CD14-positive monocyte (primary cell): ENCODE data around the gene NPTX1. TPM values are rescaled to one million over a fixed set of nuclear protein-coding genes. Genes with fewer than 3 reads are reported as not detected.
A peak's percentile ranks its signal among the peaks of the same experiment; 100 is the strongest.

Experiments
- DNase-seq, 3 donors: peaks; one replicate each; pipeline ENCODE4 v3.0.0-alpha.2; 2011 to 2022
- H2AFZ ChIP-seq: 2 replicates; pipeline ENCODE4 v1.6.0; 2012; ENCODE audit warnings: mild to moderate bottlenecking, low read depth, low read length, inconsistent platforms; ENCODE audit not compliant: insufficient read depth, poor library complexity, severe bottlenecking
- H3K27ac ChIP-seq, 2 donors: 1 replicate in 1 of 2; 2 replicates in 1 of 2; pipeline ENCODE4 v1.5.1; 2012 to 2013; ENCODE audit warnings: low read length in 2 of 2, control low read depth in 1 of 2, inconsistent platforms in 1 of 2, low read depth in 1 of 2, mild to moderate bottlenecking in 1 of 2
- H3K27me3 ChIP-seq, 2 donors: one replicate each; pipeline versions ENCODE4 v1.6.0 to v1.6.1; 2011 to 2013; ENCODE audit warnings: low read length in 2 of 2; ENCODE audit not compliant: control insufficient read depth in 2 of 2, insufficient read depth in 2 of 2
- H3K36me3 ChIP-seq, 2 donors: replicated peaks in 1 of 2; 1 replicate in 1 of 2; 2 replicates in 1 of 2; pipeline versions ENCODE4 v1.5.1 to v1.6.1; 2012 to 2013; ENCODE audit warnings: low read length in 2 of 2, control low read depth in 1 of 2, inconsistent platforms in 1 of 2, mild to moderate bottlenecking in 1 of 2; ENCODE audit not compliant: insufficient read depth in 2 of 2, control insufficient read depth in 1 of 2
- H3K4me1 ChIP-seq, 2 donors: 1 replicate in 1 of 2; 2 replicates in 1 of 2; pipeline versions ENCODE4 v1.5.1 to v1.6.1; 2012 to 2013; ENCODE audit warnings: low read length in 2 of 2, control low read depth in 1 of 2, inconsistent platforms in 1 of 2, mild to moderate bottlenecking in 1 of 2, moderate library complexity in 1 of 2; ENCODE audit not compliant: insufficient read depth in 2 of 2, control insufficient read depth in 1 of 2
- H3K4me2 ChIP-seq: replicated peaks from 2 replicates; pipeline ENCODE3; 2012; ENCODE audit warnings: low read length, moderate library complexity, mild to moderate bottlenecking; ENCODE audit not compliant: poor library complexity, severe bottlenecking; ENCODE audit errors: extremely low read depth
- H3K4me3 ChIP-seq, 3 experiments: fragments of 200-600 bp in 1 of 3; sonication (generic) in 1 of 3; replicated peaks in 1 of 3; 1 replicate in 2 of 3; 2 replicates in 1 of 3; pipeline ENCODE4 v1.5.1; 2011 to 2013; ENCODE audit warnings: low read length in 3 of 3, mild to moderate bottlenecking in 3 of 3, control low read depth in 2 of 3, low read depth in 2 of 3, inconsistent platforms in 1 of 3, moderate library complexity in 1 of 3
- H3K79me2 ChIP-seq: 2 replicates; pipeline ENCODE4 v1.6.0; 2012; ENCODE audit warnings: mild to moderate bottlenecking, control low read depth, inconsistent platforms, low read length, moderate library complexity; ENCODE audit not compliant: insufficient read depth
- H3K9ac ChIP-seq: 2 replicates; pipeline ENCODE4 v1.6.0; 2017; ENCODE audit warnings: low read length, mild to moderate bottlenecking; ENCODE audit not compliant: insufficient read depth, poor library complexity, severe bottlenecking
- H3K9me3 ChIP-seq, 2 donors: replicated peaks in 1 of 2; 1 replicate in 1 of 2; 2 replicates in 1 of 2; pipeline versions ENCODE4 v1.5.1 to v1.6.1; 2012 to 2013; ENCODE audit warnings: low read length in 2 of 2, control low read depth in 1 of 2; ENCODE audit not compliant: control insufficient read depth in 1 of 2, insufficient read depth in 1 of 2
- H4K20me1 ChIP-seq: 2 replicates; pipeline ENCODE4 v1.6.0; 2012; ENCODE audit warnings: mild to moderate bottlenecking, low read length, control low read depth, moderate library complexity; ENCODE audit not compliant: insufficient read depth
- H3K27ac Mint-ChIP-seq, 7 donors: one replicate each; pipeline ENCODE4 v1.8.0; 2020; ENCODE audit warnings: mild to moderate bottlenecking in 7 of 7, mixed read lengths in 7 of 7, moderate library complexity in 6 of 7, inconsistent platforms in 2 of 7
- H3K27me3 Mint-ChIP-seq, 3 donors: one replicate each; pipeline ENCODE4 v1.8.0; 2021 to 2022; ENCODE audit warnings: low read depth in 3 of 3, mild to moderate bottlenecking in 3 of 3, mixed read lengths in 3 of 3, moderate library complexity in 3 of 3, inconsistent platforms in 1 of 3
- H3K36me3 Mint-ChIP-seq, 2 donors: one replicate each; pipeline ENCODE4 v1.8.0; 2020; ENCODE audit warnings: mixed read lengths in 2 of 2, inconsistent platforms in 1 of 2, mild to moderate bottlenecking in 1 of 2
- H3K4me1 Mint-ChIP-seq: one replicate; pipeline ENCODE4 v1.8.0; 2020; ENCODE audit warnings: mild to moderate bottlenecking, mixed read lengths
- H3K4me3 Mint-ChIP-seq, 2 donors: one replicate each; pipeline ENCODE4 v1.8.0; 2020; ENCODE audit warnings: mild to moderate bottlenecking in 2 of 2, mixed read lengths in 2 of 2, moderate library complexity in 1 of 2
- H3K9me3 Mint-ChIP-seq, 7 donors: one replicate each; pipeline ENCODE4 v1.8.0; 2020 to 2022; ENCODE audit warnings: mixed read lengths in 7 of 7, mild to moderate bottlenecking in 6 of 7, moderate library complexity in 6 of 7, inconsistent platforms in 2 of 7
- WGBS: methylation state at CpG from one replicate; pipeline ENCODE4 v1.1.5; 2013; ENCODE audit warnings: missing lambda C conversion rate; ENCODE audit not compliant: insufficient coverage; 5-methylcytosine and 5-hydroxymethylcytosine counted together
- intact Hi-C, 2 donors: fragments of 100-400 bp; cut with micrococcal nuclease; formaldehyde crosslinking; loops; one replicate each; pipeline versions ENCODE4 v1.15.0 to v1.15.1; 2023
- polyA plus RNA-seq, 3 donors: library from polyadenylated mRNA; depleted of rRNA in 1 of 3; unstranded in 2 of 3; stranded (reverse) in 1 of 3; fragments of 300-500 nt in 2 of 3; fragments of >200 nt in 1 of 3; fragmentation: Illumina TruSeq in 2 of 3; gene quantifications; 1 replicate in 2 of 3; 2 replicates in 1 of 3; pipeline ENCODE4 v1.2.3, GENCODE V29; 2012 to 2021
- TF ChIP-seq, protein P1 (sequence below): fragments of 200-600 bp; IDR thresholded peaks from one replicate; pipeline ENCODE4 v1.8.0; 2022; ENCODE audit warnings: antibody characterized with exemption, mild to moderate bottlenecking

NPTX1 gene
- polyA plus RNA-seq, 3 donors: not detected

DNA sequence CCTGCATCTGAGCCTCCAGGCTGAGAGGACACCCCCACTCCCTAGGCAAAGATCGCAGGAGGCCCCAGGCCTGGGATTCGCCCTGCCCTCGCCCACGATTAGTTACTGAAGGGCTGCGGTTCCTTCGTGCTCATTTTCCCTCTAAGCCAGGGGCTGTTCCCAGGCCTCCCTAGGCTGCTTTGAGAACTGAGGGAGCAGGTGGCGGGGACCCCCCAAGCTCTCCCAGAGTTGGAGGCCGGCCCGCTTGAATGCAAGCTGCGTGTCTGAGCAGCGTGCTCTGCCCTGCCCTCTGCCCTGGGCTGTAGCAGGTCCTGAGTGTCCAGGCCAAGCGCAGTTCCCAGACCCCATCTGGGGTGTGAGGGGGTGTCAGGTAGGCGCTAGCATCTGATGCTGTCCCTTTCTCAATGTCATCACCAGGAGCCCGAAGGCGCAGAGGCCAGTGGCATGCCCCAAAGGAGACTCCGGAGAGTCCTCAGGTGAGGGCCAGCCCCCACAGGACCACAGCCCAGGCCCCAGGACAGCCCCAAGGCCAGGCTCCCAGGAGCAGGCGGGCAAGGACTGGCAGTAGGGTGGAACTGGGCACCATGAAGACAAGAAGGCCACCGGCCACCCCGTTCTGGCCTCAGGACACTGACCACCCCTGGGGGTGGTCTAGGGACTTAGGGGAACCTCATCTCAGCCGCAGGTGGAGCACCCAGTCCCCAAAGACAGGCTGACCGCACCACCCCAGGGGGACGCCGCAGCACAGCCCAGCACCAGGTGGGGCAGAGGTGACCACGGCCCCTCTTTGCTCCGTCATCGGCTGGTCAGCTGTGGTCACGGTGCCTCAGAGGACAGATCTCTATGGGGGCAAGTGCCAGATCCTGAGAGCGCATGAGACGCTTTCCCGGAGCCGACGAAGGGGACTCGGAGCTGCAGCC lies 46.8 kb downstream of the NPTX1 start:
- Mint-ChIP-seq H3K4me3 (no peak overlapping the region), H3K9me3 (no peaks in the 10 kb centered on the region), H3K27ac (no peak overlapping the region), H3K4me1 (no peaks in the 10 kb centered on the region), H3K36me3 (no peaks in the 10 kb centered on the region), H3K27me3 (peaks cover 5 to 8% (median 7%) of the 10 kb centered on the region in 3 donors)
- no peak overlapping the region for H3K4me2 ChIP-seq
- H4K20me1 ChIP-seq: no peaks in the 10 kb centered on the region
- H3K36me3 ChIP-seq: no peaks in the 10 kb centered on the region
- H2AFZ ChIP-seq: no peak overlapping the region
- H3K27me3 ChIP-seq: no peaks in the 10 kb centered on the region
- TF ChIP-seq, protein P1, sequence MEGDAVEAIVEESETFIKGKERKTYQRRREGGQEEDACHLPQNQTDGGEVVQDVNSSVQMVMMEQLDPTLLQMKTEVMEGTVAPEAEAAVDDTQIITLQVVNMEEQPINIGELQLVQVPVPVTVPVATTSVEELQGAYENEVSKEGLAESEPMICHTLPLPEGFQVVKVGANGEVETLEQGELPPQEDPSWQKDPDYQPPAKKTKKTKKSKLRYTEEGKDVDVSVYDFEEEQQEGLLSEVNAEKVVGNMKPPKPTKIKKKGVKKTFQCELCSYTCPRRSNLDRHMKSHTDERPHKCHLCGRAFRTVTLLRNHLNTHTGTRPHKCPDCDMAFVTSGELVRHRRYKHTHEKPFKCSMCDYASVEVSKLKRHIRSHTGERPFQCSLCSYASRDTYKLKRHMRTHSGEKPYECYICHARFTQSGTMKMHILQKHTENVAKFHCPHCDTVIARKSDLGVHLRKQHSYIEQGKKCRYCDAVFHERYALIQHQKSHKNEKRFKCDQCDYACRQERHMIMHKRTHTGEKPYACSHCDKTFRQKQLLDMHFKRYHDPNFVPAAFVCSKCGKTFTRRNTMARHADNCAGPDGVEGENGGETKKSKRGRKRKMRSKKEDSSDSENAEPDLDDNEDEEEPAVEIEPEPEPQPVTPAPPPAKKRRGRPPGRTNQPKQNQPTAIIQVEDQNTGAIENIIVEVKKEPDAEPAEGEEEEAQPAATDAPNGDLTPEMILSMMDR: no peak
- intact Hi-C loops: loop anchor here (5.0 to 10.0 kb wide), 3 partner anchors 148 to 675 kb away; no protein-coding TSS in a partner anchor
- H3K9me3 ChIP-seq: no peaks in the 10 kb centered on the region
- no peak overlapping the region for H3K27ac ChIP-seq
- H3K79me2 ChIP-seq: no peaks in the 10 kb centered on the region
- no peak for DNase-seq
- WGBS: 98% methylated on average over 23 of the region's 33 CpGs
- no peak overlapping the region for H3K9ac ChIP-seq
- no peak overlapping the region for H3K4me3 ChIP-seq
- no peaks in the 10 kb centered on the region for H3K4me1 ChIP-seq

DNA sequence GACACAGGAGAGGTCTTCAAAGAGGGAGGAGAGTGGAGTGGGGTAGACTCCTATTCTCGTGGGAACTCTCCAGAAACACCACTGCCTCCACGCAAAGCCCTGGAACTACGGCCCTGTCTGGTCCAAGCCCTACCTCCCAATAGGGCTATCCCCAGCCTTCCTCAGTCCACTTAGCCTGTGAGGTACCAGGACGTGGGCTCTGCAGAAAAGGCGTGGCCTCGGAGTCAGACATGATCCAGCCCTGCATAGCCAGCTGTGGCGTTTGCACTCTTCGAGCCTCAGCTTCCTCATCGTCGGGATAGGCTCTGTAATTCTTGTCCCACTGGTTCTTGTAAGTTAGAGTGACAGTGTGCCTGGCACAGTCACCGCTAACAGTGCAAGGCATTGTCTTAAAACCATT lies 47.6 kb downstream of the NPTX1 start:
- H3K27ac ChIP-seq: no peak overlapping the region
- Mint-ChIP-seq H3K4me3 (no peak overlapping the region), H3K9me3 (no peaks in the 10 kb centered on the region), H3K27me3 (peaks cover 5 to 10% (median 8%) of the 10 kb centered on the region in 3 donors), H3K27ac (peak overlapping the region in 2 of 7 donors; percentile 19 to 70), H3K4me1 (no peaks in the 10 kb centered on the region), H3K36me3 (no peaks in the 10 kb centered on the region)
- H3K79me2 ChIP-seq: no peaks in the 10 kb centered on the region
- no peak overlapping the region for H3K9ac ChIP-seq
- no peak overlapping the region for H3K4me3 ChIP-seq
- 96% methylated on average over 9 of the region's 11 CpGs for WGBS
- no peaks in the 10 kb centered on the region for H4K20me1 ChIP-seq
- no peak for DNase-seq
- TF ChIP-seq, protein P1: no peak
- no peaks in the 10 kb centered on the region for H3K36me3 ChIP-seq
- no peak overlapping the region for H3K4me2 ChIP-seq
- no peaks in the 10 kb centered on the region for H3K4me1 ChIP-seq
- H3K27me3 ChIP-seq: no peaks in the 10 kb centered on the region
- H3K9me3 ChIP-seq: no peaks in the 10 kb centered on the region
- H2AFZ ChIP-seq: no peak overlapping the region
- intact Hi-C loops: loop anchor here (5.0 to 10.0 kb wide), 3 partner anchors 149 to 676 kb away; no protein-coding TSS in a partner anchor
